MCF 10A (cell line): ENCODE measurements around the gene LOXHD1. TPM values are rescaled to one million over a fixed set of nuclear protein-coding genes. Genes with fewer than 3 reads are reported as not detected.

Source experiments
- BruUV-seq: library from RNA; stranded (reverse); fragments of 400-500 nt; replicated peaks from 2 replicates; lab custom pipeline; 2021; lab: Mats Ljungman, UMichigan
- CTCF ChIA-PET: fragments of 300-600 bp; sonication (Branson Sonifier 250); formaldehyde crosslinking; extraction: SDS; loops from one replicate; lab custom pipeline; 2021; ENCODE audit warnings: antibody characterized with exemption, inconsistent platforms; lab: Yijun Ruan, JAX
- POLR2A ChIA-PET: fragments of 300-600, 350-650 bp; sonication (Branson Sonifier 250); formaldehyde crosslinking; extraction: SDS; loops from one replicate; lab custom pipeline; 2020; ENCODE audit warnings: antibody characterized with exemption, inconsistent platforms; lab: Yijun Ruan, JAX
- DNase-seq: peaks from one replicate; pipeline ENCODE4 v3.0.0-alpha.2; 2018; ENCODE audit not compliant: unreplicated experiment
- H3K27ac Mint-ChIP-seq: one replicate; pipeline ENCODE4 v1.8.0; 2022; ENCODE audit warnings: mild to moderate bottlenecking, low read depth, mixed read lengths; ENCODE audit not compliant: unreplicated experiment
- H3K27me3 Mint-ChIP-seq: one replicate; pipeline ENCODE4 v1.8.0; 2022; ENCODE audit warnings: mixed read lengths; ENCODE audit not compliant: insufficient read depth, unreplicated experiment
- H3K36me3 Mint-ChIP-seq: one replicate; pipeline ENCODE4 v1.8.0; 2022; ENCODE audit warnings: mild to moderate bottlenecking, moderate library complexity, mixed read lengths; ENCODE audit not compliant: insufficient read depth, unreplicated experiment
- H3K4me1 Mint-ChIP-seq: one replicate; pipeline ENCODE4 v1.8.0; 2022; ENCODE audit warnings: mixed read lengths; ENCODE audit not compliant: insufficient read depth, unreplicated experiment
- H3K4me3 Mint-ChIP-seq: one replicate; pipeline ENCODE4 v1.8.0; 2022; ENCODE audit warnings: mild to moderate bottlenecking, moderate library complexity, mixed read lengths; ENCODE audit not compliant: unreplicated experiment
- H3K9me3 Mint-ChIP-seq: one replicate; pipeline ENCODE4 v1.8.0; 2022; ENCODE audit warnings: mixed read lengths; ENCODE audit not compliant: unreplicated experiment
- intact Hi-C: fragments of 100-400 bp; cut with micrococcal nuclease; formaldehyde crosslinking; loops from 2 replicates; pipeline ENCODE4 v1.14.1; 2022
- total RNA-seq: library from RNA; stranded (reverse); gene quantifications from 2 replicates; pipeline ENCODE4 v1.2.3, GENCODE V29; 2022
- TF ChIP-seq, protein P1 (sequence below): fragments of 200-600 bp; IDR thresholded peaks from one replicate; pipeline ENCODE4 v1.8.0; 2022; ENCODE audit warnings: antibody characterized with exemption, mild to moderate bottlenecking; ENCODE audit not compliant: unreplicated experiment

Gene LOXHD1
- total RNA-seq, 1 experiment from 2014 or later: not detected

DNA sequence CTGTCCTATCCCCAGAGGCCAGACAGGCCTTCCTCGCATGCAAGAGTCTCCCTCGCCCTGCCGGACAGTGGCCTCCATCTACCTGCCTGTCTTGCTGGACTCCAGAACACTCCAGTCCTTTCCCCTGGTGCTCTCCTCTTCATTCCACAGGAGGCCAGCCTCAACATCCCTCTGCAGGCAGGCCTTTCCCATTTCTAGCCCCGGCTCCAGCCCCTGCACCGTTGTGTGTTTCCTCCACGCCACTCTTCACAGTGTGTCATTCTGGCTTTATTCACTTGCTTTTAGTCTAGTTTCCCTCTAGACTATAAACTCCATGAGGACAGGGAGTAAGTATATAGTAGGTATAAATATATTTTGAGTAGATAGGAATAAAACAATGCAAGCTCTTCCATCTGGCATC, 81.2 kb downstream of the LOXHD1 start:
- no TSS peak for BruUV-seq
- peaks cover 17% of the 10 kb centered on the region for H3K27me3 Mint-ChIP-seq
- H3K4me1 Mint-ChIP-seq: no peaks in the 10 kb centered on the region
- no peaks in the 10 kb centered on the region for H3K36me3 Mint-ChIP-seq
- CTCF ChIA-PET: no interaction called here
- TF ChIP-seq, protein P1, sequence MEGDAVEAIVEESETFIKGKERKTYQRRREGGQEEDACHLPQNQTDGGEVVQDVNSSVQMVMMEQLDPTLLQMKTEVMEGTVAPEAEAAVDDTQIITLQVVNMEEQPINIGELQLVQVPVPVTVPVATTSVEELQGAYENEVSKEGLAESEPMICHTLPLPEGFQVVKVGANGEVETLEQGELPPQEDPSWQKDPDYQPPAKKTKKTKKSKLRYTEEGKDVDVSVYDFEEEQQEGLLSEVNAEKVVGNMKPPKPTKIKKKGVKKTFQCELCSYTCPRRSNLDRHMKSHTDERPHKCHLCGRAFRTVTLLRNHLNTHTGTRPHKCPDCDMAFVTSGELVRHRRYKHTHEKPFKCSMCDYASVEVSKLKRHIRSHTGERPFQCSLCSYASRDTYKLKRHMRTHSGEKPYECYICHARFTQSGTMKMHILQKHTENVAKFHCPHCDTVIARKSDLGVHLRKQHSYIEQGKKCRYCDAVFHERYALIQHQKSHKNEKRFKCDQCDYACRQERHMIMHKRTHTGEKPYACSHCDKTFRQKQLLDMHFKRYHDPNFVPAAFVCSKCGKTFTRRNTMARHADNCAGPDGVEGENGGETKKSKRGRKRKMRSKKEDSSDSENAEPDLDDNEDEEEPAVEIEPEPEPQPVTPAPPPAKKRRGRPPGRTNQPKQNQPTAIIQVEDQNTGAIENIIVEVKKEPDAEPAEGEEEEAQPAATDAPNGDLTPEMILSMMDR: no peak
- POLR2A ChIA-PET: no interaction called here
- intact Hi-C loops: no loop called here
- H3K9me3 Mint-ChIP-seq: peaks cover 6% of the 10 kb centered on the region
- no peak overlapping the region for H3K27ac Mint-ChIP-seq
- no peak overlapping the region for H3K4me3 Mint-ChIP-seq
- no peak for DNase-seq

DNA sequence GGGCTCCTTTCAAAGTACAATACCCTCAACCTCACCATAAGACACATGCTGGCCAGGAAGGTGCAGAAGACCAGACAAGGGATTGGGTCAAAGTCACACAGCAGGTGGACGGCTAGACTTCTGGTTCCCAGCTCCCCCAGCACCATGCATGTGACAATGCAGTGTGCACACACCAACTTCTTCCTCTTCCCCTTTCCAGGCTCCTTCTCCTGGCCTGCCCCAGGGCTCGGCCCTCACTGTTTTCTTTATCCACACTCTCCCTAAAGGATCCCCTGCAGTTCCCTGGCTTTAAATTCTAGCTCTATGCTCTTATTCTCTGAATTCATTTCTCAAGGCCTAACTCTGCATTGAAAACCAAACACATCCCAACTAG, 82.3 kb downstream of the LOXHD1 start:
- no TSS peak for BruUV-seq
- Mint-ChIP-seq H3K27ac (no peak overlapping the region), H3K9me3 (no peaks in the 10 kb centered on the region), H3K4me3 (no peak overlapping the region), H3K36me3 (no peaks in the 10 kb centered on the region), H3K4me1 (no peaks in the 10 kb centered on the region), H3K27me3 (peaks cover 10% of the 10 kb centered on the region)
- POLR2A ChIA-PET: no interaction called here
- intact Hi-C loops: no loop called here
- no peak for DNase-seq
- TF ChIP-seq, protein P1: no peak
- CTCF ChIA-PET: no interaction called here

DNA sequence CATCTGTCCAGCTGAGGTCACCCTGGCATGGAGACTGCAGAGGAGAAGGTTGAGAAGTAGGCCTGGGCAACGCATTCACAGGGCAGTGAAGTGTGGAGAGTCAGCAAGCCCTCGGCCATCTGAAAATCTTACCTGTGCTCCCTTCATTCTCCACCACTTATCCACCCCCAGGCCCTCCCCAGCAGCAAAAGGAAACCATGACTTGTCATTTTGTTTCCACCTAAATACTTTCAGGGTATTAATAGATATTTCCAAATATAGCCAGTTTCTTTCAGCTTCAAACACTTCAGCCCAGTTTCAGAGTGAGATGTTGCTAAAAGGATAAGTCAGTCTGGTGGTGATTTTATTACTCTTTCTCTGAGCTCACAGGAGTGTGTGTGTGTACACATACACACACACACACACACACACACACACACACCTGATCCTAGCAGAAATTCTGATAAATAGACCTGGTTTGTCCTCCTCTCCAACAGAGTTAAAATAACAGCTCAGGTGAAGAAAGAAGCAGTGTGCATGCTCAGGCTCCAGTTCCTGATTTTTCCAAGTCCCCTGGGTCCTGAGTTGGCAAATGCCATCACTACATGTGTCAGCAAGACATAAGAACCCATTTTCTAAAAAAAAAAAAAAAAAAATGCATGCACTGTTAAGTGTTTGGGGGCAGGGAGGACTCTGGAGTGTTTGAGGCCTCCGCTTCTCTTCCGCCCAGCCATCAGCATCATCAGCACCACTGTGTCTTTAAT, 82.8 kb downstream of the LOXHD1 start:
- no peaks in the 10 kb centered on the region for H3K36me3 Mint-ChIP-seq
- CTCF ChIA-PET: interaction anchor here (0.5 kb wide), 1 partner anchor 50 kb away, joined by 3 read pairs; no protein-coding TSS in a partner anchor
- no peaks in the 10 kb centered on the region for H3K9me3 Mint-ChIP-seq
- peaks cover 10% of the 10 kb centered on the region for H3K27me3 Mint-ChIP-seq
- H3K4me1 Mint-ChIP-seq: no peaks in the 10 kb centered on the region
- TF ChIP-seq, protein P1: no peak
- H3K4me3 Mint-ChIP-seq: no peak overlapping the region
- DNase-seq: no peak
- no peak overlapping the region for H3K27ac Mint-ChIP-seq
- no TSS peak for BruUV-seq
- intact Hi-C loops: no loop called here
- POLR2A ChIA-PET: no interaction called here

DNA sequence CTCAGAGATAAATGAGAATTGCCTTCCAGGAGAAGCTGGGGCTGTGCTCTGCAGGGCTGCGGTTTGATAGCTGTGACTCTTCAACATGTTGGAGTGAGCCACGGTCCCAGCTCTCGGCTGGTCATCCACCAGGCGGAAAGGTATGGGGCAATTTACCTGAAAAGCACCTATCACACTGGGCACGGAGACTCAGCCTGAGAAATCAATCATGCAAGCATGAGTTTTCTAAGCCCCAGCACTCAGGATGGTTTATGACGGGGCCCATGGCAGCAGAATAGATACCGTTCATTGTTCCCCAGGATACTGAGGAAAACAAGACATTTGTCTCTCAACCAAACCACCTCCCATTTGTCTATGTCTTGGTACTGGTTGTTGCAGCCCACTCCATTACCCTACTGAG, 83.9 kb downstream of the LOXHD1 start:
- Mint-ChIP-seq H3K27me3 (peaks cover 21% of the 10 kb centered on the region), H3K4me1 (no peaks in the 10 kb centered on the region), H3K36me3 (no peaks in the 10 kb centered on the region), H3K4me3 (no peak overlapping the region), H3K9me3 (no peaks in the 10 kb centered on the region), H3K27ac (no peak overlapping the region)
- ChIA-PET POLR2A (interaction anchor here (0.5 kb wide), 1 partner anchor 40 kb away, joined by 3 read pairs; no protein-coding TSS in a partner anchor), CTCF (interaction anchor here (0.6 kb wide), 1 partner anchor 55 kb away, joined by 3 read pairs; no protein-coding TSS in a partner anchor)
- no TSS peak for BruUV-seq
- intact Hi-C loops: no loop called here
- no peak for DNase-seq
- TF ChIP-seq, protein P1: no peak
